ENCODE data around the gene TPPP2.

TPPP2 gene

DNA sequence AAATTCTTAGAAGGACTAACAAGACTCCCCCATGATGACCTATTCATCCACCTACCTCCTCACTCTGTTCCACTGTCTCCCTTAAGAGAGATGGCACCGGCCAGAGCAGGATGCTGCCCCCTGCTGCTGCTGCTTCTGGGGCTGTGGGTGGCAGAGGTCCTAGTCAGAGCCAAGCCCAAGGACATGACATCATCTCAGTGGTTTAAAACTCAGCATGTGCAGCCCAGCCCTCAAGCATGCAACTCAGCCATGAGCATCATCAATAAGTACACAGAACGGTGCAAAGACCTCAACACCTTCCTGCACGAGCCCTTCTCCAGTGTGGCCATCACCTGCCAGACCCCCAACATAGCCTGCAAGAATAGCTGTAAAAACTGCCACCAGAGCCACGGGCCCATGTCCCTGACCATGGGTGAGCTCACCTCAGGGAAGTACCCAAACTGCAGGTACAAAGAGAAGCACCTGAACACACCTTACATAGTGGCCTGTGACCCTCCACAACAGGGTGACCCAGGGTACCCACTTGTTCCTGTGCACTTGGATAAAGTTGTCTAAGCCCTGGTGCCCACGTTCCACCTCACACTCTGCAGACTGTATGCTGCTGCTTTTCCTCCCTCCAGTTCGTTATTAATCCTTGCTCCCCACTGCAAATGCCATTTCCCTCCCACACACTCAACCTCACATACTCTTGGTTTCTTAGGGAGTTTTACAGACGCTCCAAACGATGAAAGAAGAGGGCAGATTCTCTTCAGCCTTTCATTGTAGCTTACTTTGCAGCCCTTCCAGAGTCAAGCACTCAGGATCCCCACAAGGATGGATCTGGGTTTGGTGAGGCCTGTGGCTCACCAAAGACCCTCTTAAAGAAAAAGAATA lies 28.0 kb downstream of the TPPP2 start, which contains the start of gene RNASE8:
Gene RNASE8 (plus strand): TSS at position 20 of the 873 bp plus-strand sequence. CDS start 71 bp downstream, at position 91.
- DNase-seq (ENCODE audit: low read depth in 2 of 2), result no peak

- DNase-seq (ENCODE audit: low read depth in 2 of 2), result no peak
These were observed 28.9 kb downstream of the TPPP2 start for GRCh38 chr14:21058903-21059302.

- DNase-seq (ENCODE audit: low read depth in 2 of 2), result no peak
These were observed 30.0 kb downstream of the TPPP2 start for GRCh38 chr14:21059842-21060613.

DNA sequence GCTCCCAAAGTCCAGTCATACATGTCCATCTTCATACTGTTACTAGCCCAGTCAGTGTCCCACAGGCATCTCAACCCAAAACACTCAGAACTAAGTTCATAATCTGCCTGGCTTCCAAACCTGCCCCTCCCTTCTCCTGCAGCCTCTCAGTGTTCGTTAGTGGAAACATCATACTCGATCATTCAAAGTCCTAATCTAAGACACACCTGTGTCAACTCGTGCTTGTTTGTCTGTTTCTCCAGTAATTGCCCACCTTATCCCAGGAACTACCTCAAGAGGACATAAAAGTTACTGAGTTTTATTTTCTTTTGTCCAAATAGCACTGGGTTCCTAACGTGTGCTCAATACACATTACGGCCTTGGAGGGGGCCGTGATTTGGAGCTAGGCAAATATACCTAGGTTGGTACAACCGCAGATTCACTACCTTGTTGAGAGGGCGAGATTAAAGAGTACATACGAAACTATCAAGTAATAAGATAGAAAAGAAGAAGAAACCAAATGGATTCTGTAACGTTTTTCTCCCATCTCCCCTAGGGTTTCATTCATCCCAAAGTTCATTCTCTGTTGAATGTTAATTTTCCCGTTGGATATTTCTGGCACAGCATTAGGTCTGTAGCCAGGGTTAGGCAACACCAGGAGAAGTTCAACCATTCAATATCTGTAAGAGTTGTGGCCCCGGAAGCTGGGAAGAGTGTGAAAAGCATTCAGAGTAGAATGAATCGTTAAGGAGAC lies 30.8 kb downstream of the TPPP2 start:
- DNase-seq (ENCODE audit: low read depth in 2 of 2), result no peak

DNA sequence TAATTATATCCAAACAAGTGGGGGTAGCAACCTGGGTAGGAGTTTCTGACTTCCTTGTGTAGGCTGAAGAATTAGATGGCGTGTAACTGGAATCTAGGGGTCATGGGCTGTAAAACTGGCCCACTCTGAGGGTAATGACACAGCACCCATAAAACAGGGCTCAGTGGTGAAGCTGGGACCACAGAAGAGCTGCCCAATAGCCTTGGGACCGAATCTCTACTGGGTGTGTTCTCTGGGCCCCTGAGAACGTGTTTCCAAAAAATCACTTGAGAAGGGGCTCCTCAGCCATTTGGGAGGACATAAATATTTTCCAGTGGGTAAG lies 31.3 kb downstream of the TPPP2 start:
- DNase-seq (ENCODE audit: low read depth in 2 of 2), result no peak

- DNase-seq (ENCODE audit: low read depth in 2 of 2), result no peak
These were observed 33.5 kb downstream of the TPPP2 start for GRCh38 chr14:21063479-21063878.

DNA sequence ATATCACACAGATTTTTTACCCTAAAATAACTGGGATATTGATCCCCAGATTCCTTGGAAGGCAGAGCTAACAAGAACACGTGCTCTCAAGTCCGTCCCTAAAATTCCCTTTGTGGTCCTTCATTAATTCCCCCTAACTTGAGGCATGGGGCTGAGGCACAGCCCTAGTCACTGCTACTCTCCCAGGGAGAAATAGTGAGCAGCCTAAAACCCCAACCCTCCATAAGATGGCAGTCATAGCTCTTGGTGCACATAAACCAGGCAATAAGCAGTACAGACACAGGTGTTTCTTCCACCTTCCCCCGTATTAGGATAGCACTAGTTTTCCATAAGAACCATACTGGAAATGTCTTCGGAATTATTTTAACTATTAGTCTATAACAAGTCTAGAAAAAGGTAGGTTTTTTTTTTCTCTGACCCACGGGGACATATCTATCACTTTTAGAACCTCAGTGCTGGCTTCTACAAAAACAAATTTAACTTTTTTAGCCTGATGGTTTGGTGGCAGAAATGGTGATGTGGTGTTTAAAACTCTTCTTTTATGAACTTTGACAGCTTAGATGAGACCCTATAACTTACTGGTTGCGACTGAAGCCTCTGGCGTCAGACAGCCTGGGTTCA lies 37.0 kb downstream of the TPPP2 start:
- no peak for DNase-seq (ENCODE audit: low read depth in 2 of 2)

- peak in 1 of 2 donors; percentile 30 for DNase-seq (ENCODE audit: low read depth in 2 of 2)
These were observed 38.7 kb downstream of the TPPP2 start for GRCh38 chr14:21068521-21069387.

DNA sequence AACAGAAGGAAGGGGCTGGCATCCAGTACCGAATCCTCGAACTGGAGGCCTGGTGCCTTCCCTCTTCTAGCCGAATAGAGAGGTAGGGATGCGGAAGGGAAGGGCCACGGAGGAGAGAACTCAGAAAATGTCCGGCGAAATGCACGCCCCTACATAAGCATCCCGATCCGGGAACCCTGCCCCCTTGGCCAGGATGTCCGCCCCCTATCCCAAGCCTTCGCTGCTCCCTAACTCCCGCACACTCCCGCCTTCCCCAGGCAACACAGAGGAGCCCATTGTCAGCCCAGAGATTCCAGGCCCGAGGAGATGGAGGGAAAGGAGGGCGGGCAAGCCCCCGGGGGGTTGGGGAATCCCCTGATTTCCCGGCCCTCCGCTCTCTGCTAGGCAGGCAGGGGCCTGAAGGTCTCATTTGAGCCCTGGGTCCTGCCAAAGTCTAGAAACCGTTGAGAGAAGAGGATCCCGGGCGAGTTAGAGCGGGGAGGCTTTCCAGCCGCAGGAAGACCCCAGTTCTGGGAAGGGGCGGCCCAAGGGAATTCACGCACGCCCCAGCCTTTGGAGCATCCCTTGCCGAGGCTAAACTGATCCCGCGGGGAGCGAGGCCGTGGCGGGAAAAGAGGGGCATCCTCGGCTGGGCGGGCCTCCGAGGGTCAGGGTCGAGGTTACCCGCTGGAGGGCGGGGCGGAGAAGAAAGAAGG lies 39.5 kb downstream of the TPPP2 start:
- DNase-seq (ENCODE audit: low read depth in 2 of 2), result no peak

- DNase-seq (ENCODE audit: low read depth in 2 of 2), result no peak
These were observed 40.1 kb downstream of the TPPP2 start, which contains the start of gene ARHGEF40 for GRCh38 chr14:21070083-21070609. TSS of gene ARHGEF40 (plus strand) at chr14:21070304. CDS start at chr14:21070397, 93 bp downstream.

GRCh38 chr14:21070610-21071224 lies 40.7 kb downstream of the TPPP2 start:
- DNase-seq (ENCODE audit: low read depth in 2 of 2), result no peak

- DNase-seq (ENCODE audit: low read depth in 2 of 2), result no peak
These were observed 41.4 kb downstream of the TPPP2 start for GRCh38 chr14:21071225-21072030.

DNA sequence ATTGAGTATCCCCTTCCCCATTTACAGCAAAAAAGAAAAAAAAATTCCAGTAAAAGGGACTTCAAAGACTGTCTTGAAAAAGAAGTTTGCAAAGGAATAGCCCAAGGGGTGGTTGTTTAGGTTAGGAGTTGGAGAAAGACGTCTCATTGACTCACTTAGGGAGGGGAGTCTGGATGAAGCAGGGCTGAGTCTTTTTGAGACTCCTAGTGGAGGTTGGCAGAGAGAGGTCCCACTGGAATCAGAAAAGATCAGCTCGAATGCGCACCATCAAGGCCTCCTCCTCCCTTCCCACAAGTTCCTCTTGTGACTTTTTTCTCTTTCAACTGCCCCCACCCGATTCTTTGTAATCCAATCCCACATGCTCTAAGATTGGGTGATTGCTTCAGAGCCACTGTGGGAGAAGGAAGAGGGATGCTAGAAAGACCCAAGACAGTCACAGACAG lies 42.0 kb downstream of the TPPP2 start:
- DNase-seq (ENCODE audit: low read depth in 2 of 2), result no peak

GRCh38 chr14:21072781-21073339 lies 42.8 kb downstream of the TPPP2 start:
- DNase-seq (ENCODE audit: low read depth in 2 of 2), result no peak

DNA sequence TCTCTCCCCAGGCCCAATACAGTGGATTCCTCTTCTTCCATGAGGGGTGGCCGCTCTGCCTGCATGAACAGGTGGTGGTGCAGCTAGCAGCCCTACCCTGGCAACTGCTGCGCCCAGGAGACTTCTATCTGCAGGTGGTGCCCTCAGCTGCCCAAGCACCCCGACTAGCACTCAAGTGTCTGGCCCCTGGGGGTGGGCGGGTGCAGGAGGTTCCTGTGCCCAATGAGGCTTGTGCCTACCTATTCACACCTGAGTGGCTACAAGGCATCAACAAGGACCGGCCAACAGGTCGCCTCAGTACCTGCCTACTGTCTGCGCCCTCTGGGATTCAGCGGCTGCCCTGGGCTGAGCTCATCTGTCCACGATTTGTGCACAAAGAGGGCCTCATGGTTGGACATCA lies 43.9 kb downstream of the TPPP2 start:
- no peak for DNase-seq (ENCODE audit: low read depth in 2 of 2)

- DNase-seq (ENCODE audit: low read depth in 2 of 2), result no peak
These were observed 44.6 kb downstream of the TPPP2 start for GRCh38 chr14:21074398-21075272.
